A549 (cell line): ENCODE results near the gene PRR15L. TPM values are rescaled to one million over a fixed set of nuclear protein-coding genes. Genes with fewer than 3 reads are reported as not detected.

Source experiments
- ATAC-seq, 2 experiments: fragments of 200-7000 bp in 1 of 2; fragments of >200 bp in 1 of 2; cut with Nextera tagmentation in 1 of 2; cut with Tn5 transposase in 1 of 2; 3 replicates each; pipeline versions ENCODE4 v1.8.0 to v1.9.1; 2018 to 2020; ENCODE audit warnings: mild to moderate bottlenecking in 1 of 2, moderate library complexity in 1 of 2
- CTCF ChIA-PET: fragments of 300-600 bp; sonication (Branson Sonifier 250); formaldehyde crosslinking; extraction: SDS; loops from one replicate; lab custom pipeline; 2021; ENCODE audit warnings: antibody characterized with exemption, inconsistent platforms; lab: Yijun Ruan, JAX
- POLR2A ChIA-PET: fragments of 350-600 bp; formaldehyde crosslinking; extraction: SDS; loops from one replicate; lab custom pipeline; 2021; ENCODE audit warnings: antibody characterized with exemption, inconsistent platforms; lab: Yijun Ruan, JAX
- DNase-seq, 2 experiments: peaks; one replicate each; pipeline versions ENCODE4 v3.0.0 to v3.0.0-alpha.2; 2011 to 2016; ENCODE audit warnings: low read depth in 1 of 2, low spot score in 1 of 2
- FAIRE-seq: peaks from 2 replicates; lab custom pipeline; 2011; peaks lifted over from hg19 to GRCh38; lab: Jason Lieb, UNC
- H3K27ac ChIP-seq, 2 experiments: fragments of >200 bp; sonication (Bioruptor Twin); formaldehyde crosslinking; 3 replicates each; pipeline ENCODE4 v1.5.1; 2016 to 2017
- H3K4me1 ChIP-seq: fragments of >200 bp; sonication (Bioruptor Twin); formaldehyde crosslinking; 3 replicates; pipeline ENCODE4 v1.6.1; 2016
- H3K4me2 ChIP-seq: fragments of >200 bp; sonication (Bioruptor Twin); formaldehyde crosslinking; 3 replicates; pipeline ENCODE4 v1.6.1; 2016
- H3K4me3 ChIP-seq: fragments of >200 bp; sonication (Bioruptor Twin); formaldehyde crosslinking; 3 replicates; pipeline ENCODE4 v1.5.1; 2016
- H3K9me3 ChIP-seq: fragments of >200 bp; sonication (Bioruptor Twin); formaldehyde crosslinking; 3 replicates; pipeline ENCODE4 v1.6.1; 2016
- BCL3 ChIP-seq: fragments of >200 bp; sonication (Bioruptor Twin); formaldehyde crosslinking; IDR thresholded peaks from 3 replicates; pipeline ENCODE4 v1.6.1; 2016
- BHLHE40 ChIP-seq: IDR thresholded peaks from 2 replicates; pipeline ENCODE4 v1.6.1; 2012; ENCODE audit warnings: low read depth, low read length, inconsistent platforms
- CEBPB ChIP-seq, 2 experiments: fragments of >200 bp in 1 of 2; sonication (Bioruptor Twin) in 1 of 2; formaldehyde crosslinking in 1 of 2; IDR thresholded peaks; 2 replicates each; pipeline ENCODE4 v1.6.1; 2012 to 2016
- CHD2 ChIP-seq: fragments of 150-350 bp; IDR thresholded peaks from 2 replicates; pipeline ENCODE4 v1.6.1; 2014; ENCODE audit warnings: low read length; ENCODE audit not compliant: partially characterized antibody
- CTCF ChIP-seq: fragments of >200 bp; sonication (Bioruptor Twin); formaldehyde crosslinking; IDR thresholded peaks from 3 replicates; pipeline ENCODE4 v1.5.1; 2016
- EP300 ChIP-seq, 2 experiments: fragments of >200 bp; sonication (Bioruptor Twin); formaldehyde crosslinking; IDR thresholded peaks; 2 replicates in 1 of 2; 3 replicates in 1 of 2; pipeline ENCODE4 v1.6.1; 2016 to 2017
- FOSL2 ChIP-seq, 2 experiments: fragments of 450-650 bp in 1 of 2; fragments of >200 bp in 1 of 2; sonication (Bioruptor Twin) in 1 of 2; formaldehyde crosslinking; IDR thresholded peaks; 2 replicates each; pipeline versions ENCODE4 v1.5.0 to v1.6.1; 2016 to 2020; ENCODE audit warnings: mild to moderate bottlenecking in 1 of 2, moderate library complexity in 1 of 2
- JUN ChIP-seq, 2 experiments: fragments of >200 bp; sonication (Bioruptor Twin); formaldehyde crosslinking; IDR thresholded peaks; 2 replicates in 1 of 2; 3 replicates in 1 of 2; pipeline ENCODE4 v1.6.1; 2016 to 2017
- JUNB ChIP-seq: fragments of >200 bp; sonication (Bioruptor Twin); formaldehyde crosslinking; IDR thresholded peaks from 2 replicates; pipeline ENCODE4 v1.6.1; 2016
- MAFK ChIP-seq: fragments of 450-650 bp; IDR thresholded peaks from 2 replicates; pipeline ENCODE4 v1.6.1; 2014; ENCODE audit not compliant: partially characterized antibody
- MAX ChIP-seq: IDR thresholded peaks from 2 replicates; pipeline ENCODE4 v1.6.1; 2012
- MYC ChIP-seq: IDR thresholded peaks from 2 replicates; pipeline ENCODE4 v1.6.1; 2012; ENCODE audit warnings: mild to moderate bottlenecking, inconsistent platforms, low read length, improper control_type of control experiment, borderline replicate concordance
- NR3C1 ChIP-seq: fragments of >200 bp; sonication (Bioruptor Twin); formaldehyde crosslinking; IDR thresholded peaks from 3 replicates; pipeline ENCODE4 v1.6.1; 2017
- PBX3 ChIP-seq: IDR thresholded peaks from 2 replicates; pipeline ENCODE4 v1.6.1; 2012
- PHF8 ChIP-seq: fragments of 200-600 bp; sonication (generic); IDR thresholded peaks from 2 replicates; pipeline ENCODE4 v1.6.1; 2016; ENCODE audit warnings: low read depth, mild to moderate bottlenecking, antibody characterized with exemption, moderate library complexity, borderline replicate concordance
- POLR2A ChIP-seq: IDR thresholded peaks from 2 replicates; pipeline ENCODE4 v1.6.1; 2012; ENCODE audit warnings: mild to moderate bottlenecking, low read length
- RARB ChIP-seq: fragments of 250-450 bp; sonication (Bioruptor Pico); IDR thresholded peaks from 2 replicates; pipeline ENCODE4 v1.8.0; 2021; ENCODE audit warnings: mild to moderate bottlenecking, moderate library complexity
- REST ChIP-seq: fragments of 200-600 bp; sonication (generic); IDR thresholded peaks from 2 replicates; pipeline ENCODE4 v1.6.1; 2016; ENCODE audit warnings: antibody characterized with exemption, mild to moderate bottlenecking, moderate library complexity
- RFX5 ChIP-seq: fragments of 450-650 bp; IDR thresholded peaks from 2 replicates; pipeline ENCODE4 v1.7.1; 2014; ENCODE audit warnings: antibody characterized with exemption, mild to moderate bottlenecking, moderate library complexity
- WGBS: methylation state at CpG from one replicate; pipeline ENCODE4 v1.1.6; 2017; ENCODE audit errors: missing lambda C conversion rate; 5-methylcytosine and 5-hydroxymethylcytosine counted together
- polyA plus RNA-seq, 4 experiments: library from polyadenylated mRNA; depleted of rRNA in 3 of 4; stranded (reverse); fragments of >200 nt; fragmentation: RNase III in 1 of 4; extraction: RNeasy Plus Mini Kit Qiagen cat#74134 plus additional on column Dnase treatment in 1 of 4; gene quantifications; 2 replicates in 3 of 4; 3 replicates in 1 of 4; pipeline ENCODE4 v1.2.3, GENCODE V29; 2011 to 2017

PRR15L gene
- polyA plus RNA-seq, 2 of the 4 experiments (the other 2 are of a cell fraction) = 1.6 to 2.2 TPM

- Histone ChIP-seq H3K4me3 (0 out of 3 replicates have a peak overlapping the region, but pooled peaks have one; percentile 5), H3K9me3 (no peaks in the 10 kb centered on the region), H3K27ac (peak overlapping the region; percentile 77 to 87), H3K4me2 (peak overlapping the region; percentile 70), H3K4me1 (peaks cover 48% of the 10 kb centered on the region)
- DNase-seq (peak; percentile 52 to 85), ATAC-seq (peak; percentile 72 to 75), FAIRE-seq (peak; percentile 65)
- no peak for TF ChIP-seq REST
- TF ChIP-seq JUN (IDR thresholded peaks at IDR 0.05) = no peak
- TF ChIP-seq PBX3 = no peak
- no peak for TF ChIP-seq CHD2
- no peak for TF ChIP-seq PHF8
- no peak for TF ChIP-seq BHLHE40
- 0 out of 3 replicates have a peak, but pooled peaks have one; percentile 25 for TF ChIP-seq BCL3
- TF ChIP-seq CTCF = no peak
- TF ChIP-seq FOSL2 (IDR thresholded peaks at IDR 0.05) = peak; percentile 57; the same call in 1 of the 2 replicates
- peak; percentile 51 for TF ChIP-seq FOSL2 (CRISPR knock-in tag; IDR thresholded peaks at IDR 0.05)
- no peak for TF ChIP-seq RARB (CRISPR knock-in tag)
- peak; percentile 28 to 50; a peak in 2 of 5 replicates for TF ChIP-seq EP300 (IDR thresholded peaks at IDR 0.05)
- peak; percentile 75; the same call in 1 of the 2 replicates for TF ChIP-seq MYC
- peak; percentile 25 for TF ChIP-seq MAFK
- no peak for TF ChIP-seq NR3C1
- TF ChIP-seq RFX5 = no peak
- peak; percentile 46; the same call in 1 of the 2 replicates for TF ChIP-seq JUNB
- TF ChIP-seq POLR2A = no peak
- 0 out of 4 replicates have a peak, but pooled peaks of 1 of the 2 experiments have one; percentile 13 for TF ChIP-seq CEBPB (IDR thresholded peaks at IDR 0.05)
- TF ChIP-seq MAX = peak; percentile 82
- ChIA-PET CTCF (interaction anchor here (0.7 to 24.7 kb wide), 36 partner anchors 17 to 1440 kb away, joined by 3 to 1426 read pairs (median 8); partner anchors contain the start of genes CDK5RAP3, LRRC46, MRPL10 and PNPO), POLR2A (interaction anchor here (0.6 to 1.8 kb wide), 3 partner anchors 8 to 119 kb away, joined by 3 to 10 read pairs (median 7); partner anchors contain the start of genes CDK5RAP3 and PRR15L)
- WGBS = 7% methylated on average over 5 of the region's 5 CpGs
These were observed 8.9 kb downstream of the PRR15L start for GRCh38 chr17:47948706-47949196.
